HCT116 (cell line): Measurements from ENCODE around the gene ZNF143. TPM values are rescaled to one million over a fixed set of nuclear protein-coding genes. Genes with fewer than 3 reads are reported as not detected.

ENCODE experiments used
- ATAC-seq: fragments of 200-7000 bp; cut with Tn5 transposase; 2 replicates; pipeline ENCODE4 v1.9.1; 2020; ENCODE audit warnings: mild to moderate bottlenecking, moderate library complexity
- BruUV-seq: library from RNA; stranded (reverse); fragments of 400-500 nt; replicated peaks from 2 replicates; lab custom pipeline; 2021; lab: Mats Ljungman, UMichigan
- CTCF ChIA-PET: fragments of 300-600 bp; sonication (Branson Sonifier 250); formaldehyde crosslinking; loops from one replicate; lab custom pipeline; 2021; ENCODE audit warnings: antibody characterized with exemption; lab: Charles Lee
- POLR2A ChIA-PET: fragments of 300-600, 350-600 bp; sonication (Branson Sonifier 250); formaldehyde crosslinking; loops from one replicate; lab custom pipeline; 2021; ENCODE audit warnings: antibody characterized with exemption; lab: Charles Lee
- RAD21 ChIA-PET, 2 experiments: fragments of 300-600 bp; sonication (Branson Sonifier 250); formaldehyde crosslinking; loops; one replicate each; lab custom pipeline; 2023; ENCODE audit warnings: low total read pairs in 2 of 2; ENCODE audit not compliant: uncharacterized antibody in 2 of 2, unreplicated experiment in 2 of 2, low non-redundant PET in 1 of 2; lab: Charles Lee
- DNase-seq: peaks from one replicate; pipeline ENCODE4 v3.0.0-alpha.2; 2010; ENCODE audit warnings: low read depth, low spot score
- H2AFZ ChIP-seq: fragments of 200-600 bp; shearing (Covaris generic), sonication (generic); 2 replicates; pipeline ENCODE4 v1.6.1; 2017; ENCODE audit warnings: low read depth, mixed run types, mixed read lengths, antibody characterized with exemption, low read length; ENCODE audit not compliant: poor library complexity, severe bottlenecking
- H3K27ac ChIP-seq: 2 replicates; pipeline ENCODE4 v1.5.1; 2012; ENCODE audit warnings: low read depth, low read length
- H3K27me3 ChIP-seq: fragments of 200-600 bp; sonication (generic); 2 replicates; pipeline ENCODE4 v1.6.1; 2016; ENCODE audit warnings: mixed run types, low read length, mixed read lengths; ENCODE audit not compliant: insufficient read depth
- H3K36me3 ChIP-seq, 2 experiments: fragments of 200-500 bp in 1 of 2; fragments of 200-600 bp in 1 of 2; sonication (Bioruptor generic) in 1 of 2; sonication (generic) in 1 of 2; 2 replicates each; pipeline versions ENCODE4 v1.5.1 to v1.6.1; 2014 to 2016; ENCODE audit warnings: low read length in 2 of 2, inconsistent platforms in 1 of 2, mixed read lengths in 1 of 2, mixed run types in 1 of 2; ENCODE audit not compliant: insufficient read depth in 2 of 2, control insufficient read depth in 1 of 2
- H3K4me1 ChIP-seq, 2 experiments: fragments of 200-600 bp in 1 of 2; sonication (generic) in 1 of 2; 2 replicates each; pipeline versions ENCODE4 v1.5.1 to v1.6.1; 2012 to 2017; ENCODE audit warnings: low read length in 2 of 2, inconsistent platforms in 1 of 2, mild to moderate bottlenecking in 1 of 2, mixed read lengths in 1 of 2, mixed run types in 1 of 2, moderate library complexity in 1 of 2; ENCODE audit not compliant: insufficient read depth in 2 of 2, control insufficient read depth in 1 of 2
- H3K4me2 ChIP-seq: fragments of 200-600 bp; sonication (generic); 2 replicates; pipeline ENCODE4 v1.6.1; 2017; ENCODE audit warnings: mixed run types, low read length, mixed read lengths
- H3K4me3 ChIP-seq, 2 experiments: fragments of 200-600 bp in 1 of 2; sonication (generic) in 1 of 2; replicated peaks in 1 of 2; 2 replicates each; pipeline ENCODE4 v1.5.1; 2011 to 2016; ENCODE audit warnings: low read length in 2 of 2, control low read depth in 1 of 2, low read depth in 1 of 2, mild to moderate bottlenecking in 1 of 2, mixed read lengths in 1 of 2, mixed run types in 1 of 2
- H3K79me2 ChIP-seq: fragments of 200-600 bp; sonication (generic); 2 replicates; pipeline ENCODE4 v1.6.1; 2017; ENCODE audit warnings: mild to moderate bottlenecking, mixed run types, low read length, moderate library complexity, mixed read lengths; ENCODE audit not compliant: insufficient read depth
- H3K9ac ChIP-seq: fragments of 200-600 bp; sonication (generic); 2 replicates; pipeline ENCODE4 v1.6.1; 2016; ENCODE audit warnings: low read length, mixed read lengths
- H3K9me2 ChIP-seq: fragments of 200-600 bp; sonication (generic), shearing (Covaris generic); 2 replicates; pipeline ENCODE4 v1.6.1; 2017; ENCODE audit warnings: mixed run types, mild to moderate bottlenecking, moderate library complexity; ENCODE audit not compliant: insufficient read depth
- H3K9me3 ChIP-seq, 2 experiments: fragments of 200-500 bp in 1 of 2; fragments of 200-600 bp in 1 of 2; sonication (Bioruptor generic) in 1 of 2; sonication (generic) in 1 of 2; 2 replicates each; pipeline ENCODE4 v1.6.1; 2014 to 2017; ENCODE audit warnings: low read length in 2 of 2, mixed read lengths in 2 of 2, inconsistent platforms in 1 of 2, low read depth in 1 of 2, mild to moderate bottlenecking in 1 of 2, mixed run types in 1 of 2, moderate library complexity in 1 of 2; ENCODE audit not compliant: control insufficient read depth in 1 of 2, insufficient read depth in 1 of 2
- H4K20me1 ChIP-seq: fragments of 200-600 bp; sonication (generic), shearing (Covaris generic); 2 replicates; pipeline ENCODE4 v1.6.1; 2017; ENCODE audit warnings: mixed run types, mild to moderate bottlenecking, moderate library complexity; ENCODE audit not compliant: insufficient read depth
- CBX3 ChIP-seq: IDR thresholded peaks from 2 replicates; pipeline ENCODE4 v1.6.1; 2012; ENCODE audit warnings: low read depth
- EGR1 ChIP-seq: IDR thresholded peaks from 2 replicates; pipeline ENCODE4 v1.6.1; 2012; ENCODE audit warnings: low read depth
- POLR2A ChIP-seq: IDR thresholded peaks from 2 replicates; pipeline ENCODE4 v1.7.0; 2011; ENCODE audit warnings: borderline replicate concordance; ENCODE audit not compliant: insufficient read depth, insufficient read length; ENCODE audit errors: extremely low read depth
- POLR2AphosphoS5 ChIP-seq: IDR thresholded peaks from 2 replicates; pipeline ENCODE4 v1.6.1; 2011; ENCODE audit warnings: mild to moderate bottlenecking, low read depth, low read length, moderate library complexity
- RAD21 ChIP-seq: IDR thresholded peaks from 2 replicates; pipeline ENCODE4 v1.6.1; 2012; ENCODE audit warnings: low read depth, mild to moderate bottlenecking
- SP1 ChIP-seq: IDR thresholded peaks from 2 replicates; pipeline ENCODE4 v1.6.1; 2012; ENCODE audit warnings: low read depth
- ZFX ChIP-seq: fragments of 450-650 bp; IDR thresholded peaks from 2 replicates; pipeline ENCODE4 v1.6.1; 2017
- ZNF274 ChIP-seq: fragments of 200-500 bp; sonication (Bioruptor generic); IDR thresholded peaks from 2 replicates; pipeline ENCODE4 v1.6.1; 2014; ENCODE audit warnings: mild to moderate bottlenecking, low read depth, low read length, inconsistent platforms
- intact Hi-C: fragments of 100-400 bp; cut with micrococcal nuclease; formaldehyde crosslinking; loops from 2 replicates; pipeline ENCODE4 v1.10.0; 2022
- total RNA-seq: library from RNA; stranded (reverse); gene quantifications from one replicate; pipeline ENCODE4 v1.2.1, GENCODE V29; 2021; ENCODE audit not compliant: unreplicated experiment

ZNF143 gene
- total RNA-seq, 1 experiment from 2014 or later = 27.5 TPM

DNA sequence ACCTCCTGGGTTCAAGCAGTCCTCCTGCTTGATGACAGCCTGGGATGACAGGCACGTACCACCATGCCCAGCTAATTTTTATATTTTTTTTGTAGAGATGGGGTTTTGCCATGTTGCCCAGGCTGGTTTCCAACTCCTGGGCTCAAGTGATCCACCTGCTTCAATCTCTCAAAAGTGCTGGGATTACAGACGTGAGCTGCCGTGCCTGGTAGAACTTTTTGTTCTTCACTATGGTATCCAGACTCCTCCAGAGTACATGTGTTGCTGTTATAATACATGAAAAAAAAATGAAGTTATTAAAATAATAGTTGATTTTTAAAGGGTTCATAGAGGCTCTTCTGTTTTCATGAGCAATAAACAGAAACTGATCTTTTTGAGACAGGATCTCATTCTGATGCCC lies 29.6 kb downstream of the ZNF143 start:
- H2AFZ ChIP-seq = no peak overlapping the region
- H3K4me1 ChIP-seq = no peaks in the 10 kb centered on the region
- no peak overlapping the region for H3K4me2 ChIP-seq
- no TSS peak for BruUV-seq
- H4K20me1 ChIP-seq = no peaks in the 10 kb centered on the region
- H3K27ac ChIP-seq = no peak overlapping the region
- no peaks in the 10 kb centered on the region for H3K27me3 ChIP-seq
- H3K36me3 ChIP-seq = peaks cover 7 to 15% of the 10 kb centered on the region in 2 experiments
- POLR2A ChIA-PET = interaction anchor here (1.1 kb wide), 1 partner anchor 30 kb away, joined by 8 read pairs; the partner anchor contains the start of gene ZNF143
- no peak overlapping the region for H3K4me3 ChIP-seq
- RAD21 ChIA-PET = no interaction called here
- intact Hi-C loops = no loop called here
- H3K9ac ChIP-seq = no peak overlapping the region
- no peak for DNase-seq
- TF ChIP-seq POLR2A = no peak
- TF ChIP-seq EGR1 = no peak
- no peak for TF ChIP-seq CBX3
- no peak for TF ChIP-seq SP1
- TF ChIP-seq POLR2AphosphoS5 = no peak
- H3K9me3 ChIP-seq = no peaks in the 10 kb centered on the region
- ATAC-seq = no peak
- H3K9me2 ChIP-seq = no peaks in the 10 kb centered on the region
- CTCF ChIA-PET = no interaction called here
- H3K79me2 ChIP-seq = no peaks in the 10 kb centered on the region

GRCh38 chr11:9493492-9493891 lies 32.7 kb downstream of the ZNF143 start:
- Histone ChIP-seq H3K9me3 (no peaks in the 10 kb centered on the region), H3K9ac (no peak overlapping the region), H3K4me2 (no peak overlapping the region), H3K27ac (no peak overlapping the region), H4K20me1 (no peaks in the 10 kb centered on the region)
- POLR2A ChIA-PET = no interaction called here
- no peak for ATAC-seq
- intact Hi-C loops = no loop called here
- TF ChIP-seq ZNF274 (no peak), RAD21 (0 out of 2 replicates have a peak, but pooled peaks have one; percentile 7), ZFX (no peak)
- TF ChIP-seq, all 23 proteins: peak for 1
- CTCF ChIA-PET = no interaction called here
- DNase-seq = no peak
- no peaks in the 10 kb centered on the region for H3K9me2 ChIP-seq
- no peaks in the 10 kb centered on the region for H3K79me2 ChIP-seq
- RAD21 ChIA-PET = no interaction called here
- H2AFZ ChIP-seq = no peak overlapping the region
- no TSS peak for BruUV-seq
- H3K27me3 ChIP-seq = no peaks in the 10 kb centered on the region
- no peak overlapping the region for H3K4me3 ChIP-seq
- H3K4me1 ChIP-seq = no peaks in the 10 kb centered on the region
- peaks cover 6 to 18% of the 10 kb centered on the region in 2 experiments for H3K36me3 ChIP-seq
